GM18907 (cell line): ENCODE data around the gene YPEL1.
"Not testable (repeated sequence)": the region's sequence is repeated elsewhere in the genome, so short reads cannot be mapped to it uniquely, and the experiment has no call there.

Experiments
- ATAC-seq: cut with Tn5 transposase; IDR thresholded peaks from one replicate; pipeline ENCODE4 v1.9.1; 2021; ENCODE audit warnings: mild to moderate bottlenecking, moderate library complexity; ENCODE audit not compliant: unreplicated experiment

Gene YPEL1

DNA sequence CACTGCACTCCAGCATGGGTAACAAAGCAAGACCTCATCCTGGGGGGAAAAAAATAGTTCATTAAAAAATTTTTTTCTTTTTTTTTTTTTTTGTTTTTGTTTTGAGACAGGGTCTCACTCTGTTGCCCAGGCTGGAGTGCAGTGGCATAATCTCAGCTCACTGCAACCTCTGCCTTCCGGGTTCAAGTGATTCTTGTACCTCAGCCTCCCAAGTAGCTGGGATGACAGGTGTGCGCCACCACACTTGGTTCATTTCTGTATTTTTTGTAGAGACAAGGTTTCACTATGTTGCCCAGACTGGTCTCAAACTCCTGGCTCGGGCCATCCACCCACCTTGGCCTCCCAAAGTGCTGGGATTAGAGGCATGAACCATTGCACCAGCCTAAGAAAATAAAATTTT, 11.1 kb downstream of the YPEL1 start:
- not testable (repeated sequence) for ATAC-seq

DNA sequence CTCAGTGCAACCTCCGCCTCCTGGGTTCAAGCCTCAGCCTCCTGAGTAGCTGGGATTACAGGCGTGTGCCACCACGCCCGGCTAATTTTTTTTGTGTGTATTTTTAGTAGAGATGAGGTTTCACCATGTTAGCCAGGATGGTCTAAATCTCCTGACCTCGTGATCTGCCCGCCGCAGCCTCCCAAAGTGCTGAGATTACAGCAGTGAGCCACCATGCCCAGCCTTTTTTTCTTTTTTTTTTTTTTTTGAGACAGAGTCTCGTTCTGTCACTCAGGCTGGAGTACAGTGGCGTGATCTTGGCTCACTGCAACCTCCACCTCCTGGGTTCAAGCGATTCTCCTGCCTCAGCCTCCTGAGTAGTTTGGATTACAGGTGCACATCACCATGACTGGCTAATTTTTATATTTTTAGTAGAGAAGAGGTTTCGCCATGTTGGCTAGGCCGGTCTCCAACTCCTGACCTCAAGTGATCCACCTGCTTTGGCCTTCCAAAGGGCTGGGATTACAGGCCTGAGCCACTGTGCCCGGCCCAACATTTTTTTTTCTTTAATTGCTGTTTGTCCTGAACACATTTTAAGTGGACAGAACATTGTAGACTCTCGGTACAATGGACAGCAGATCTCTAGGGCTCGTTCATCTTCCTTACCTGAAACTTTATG, 14.3 kb downstream of the YPEL1 start:
- ATAC-seq, result not testable (repeated sequence)

DNA sequence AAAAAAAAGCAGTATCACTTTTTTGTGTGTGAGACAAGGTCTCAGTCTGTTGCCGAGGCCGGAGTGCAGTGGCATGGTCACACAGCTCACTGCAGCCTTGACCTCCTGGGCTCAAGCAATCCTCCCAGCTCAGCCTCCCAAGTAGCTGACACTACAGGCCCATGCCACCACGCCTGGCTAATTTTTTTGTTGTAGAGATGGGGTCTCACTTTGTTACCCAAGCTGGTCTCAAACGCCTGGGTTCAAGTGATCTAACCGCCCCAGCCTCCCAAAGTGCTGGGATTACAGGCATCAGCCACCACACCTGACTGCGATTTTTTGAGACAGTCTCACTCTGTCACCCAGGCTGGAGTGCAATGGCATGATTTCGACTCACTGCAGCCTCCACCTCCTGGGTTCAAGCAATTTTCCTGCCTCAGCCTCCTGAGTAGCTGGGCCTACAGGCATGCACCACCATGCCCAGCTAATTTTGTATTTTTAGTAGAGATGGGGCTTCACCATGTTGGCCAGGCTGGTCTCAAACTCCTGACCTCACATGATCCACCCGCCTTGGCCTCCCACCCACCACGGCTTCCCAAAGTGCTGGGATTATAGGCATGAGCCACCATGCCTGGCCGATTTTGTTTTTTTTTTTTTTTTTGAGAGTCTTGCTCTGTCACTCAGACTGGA, 15.3 kb downstream of the YPEL1 start:
- not testable (repeated sequence) for ATAC-seq

DNA sequence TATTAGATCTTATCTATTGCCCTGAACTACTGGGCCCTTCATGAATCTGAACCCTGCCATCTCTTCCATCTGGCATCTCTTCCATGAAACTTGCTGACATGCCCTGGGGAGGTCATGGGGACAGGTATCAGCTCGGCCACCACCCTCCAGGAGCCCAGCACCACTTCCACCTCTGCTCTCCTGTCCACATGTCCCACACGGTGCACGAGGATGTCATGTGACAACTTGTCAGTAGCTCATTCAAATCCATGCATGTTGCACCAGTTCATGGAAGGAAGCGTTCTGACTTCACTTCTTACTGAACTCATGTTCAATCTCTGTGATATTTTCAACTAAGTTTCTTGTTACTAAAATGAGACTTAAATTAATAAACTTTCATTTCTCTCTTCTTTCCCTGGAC, 16.6 kb downstream of the YPEL1 start:
- ATAC-seq, result no peak

DNA sequence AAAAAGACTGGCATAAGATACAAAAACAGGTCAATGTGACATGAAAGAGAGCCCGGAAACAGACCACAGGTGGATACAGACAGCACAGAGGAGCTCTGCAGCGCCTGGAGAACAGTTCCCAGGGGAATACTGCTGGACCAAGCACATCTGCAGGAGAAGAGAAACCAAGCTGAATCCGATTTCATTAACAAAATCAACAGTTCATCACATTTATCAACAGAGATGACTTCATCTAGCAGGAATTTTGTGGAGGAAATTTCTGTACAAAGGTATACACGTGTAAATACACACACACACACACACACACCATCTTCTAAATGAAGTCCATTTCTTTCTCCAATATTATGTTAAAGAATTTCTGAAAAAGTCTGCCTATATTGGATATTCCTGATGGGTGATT, 17.1 kb downstream of the YPEL1 start:
- ATAC-seq, result no peak

DNA sequence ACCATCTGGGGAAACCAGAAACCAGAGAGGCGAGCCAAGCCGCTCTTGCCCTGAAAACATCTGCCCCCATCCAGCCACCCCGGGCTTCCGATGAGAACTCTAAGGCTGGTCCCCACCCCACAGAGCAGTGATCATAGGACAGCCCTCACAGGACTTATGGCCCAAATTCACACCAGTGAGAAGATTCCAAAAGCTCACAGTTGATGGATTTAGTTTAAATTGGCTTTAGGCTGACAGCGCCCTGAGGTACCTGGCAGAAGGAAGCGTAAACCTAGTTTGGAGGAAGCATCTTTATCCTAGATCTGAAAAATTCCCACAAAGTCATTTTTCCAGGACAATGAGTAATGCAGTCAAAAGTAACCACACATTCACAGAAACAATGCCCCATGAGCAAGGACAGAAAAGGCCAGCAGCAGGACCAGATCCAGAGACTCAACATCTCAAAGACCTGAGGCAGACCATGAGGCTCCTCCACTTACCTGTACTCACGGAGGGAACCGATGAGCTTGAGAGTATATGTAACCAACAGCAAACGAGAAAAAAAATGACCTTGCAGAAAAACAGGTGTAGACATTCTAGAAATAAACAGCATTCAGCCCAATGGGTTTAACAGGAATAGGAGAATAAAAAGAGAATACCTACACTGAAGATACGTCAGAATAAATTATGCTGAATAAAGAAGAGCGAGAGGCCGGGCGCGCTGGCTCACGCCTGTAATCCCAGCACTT, 19.0 kb downstream of the YPEL1 start:
- ATAC-seq, result not testable (repeated sequence)

DNA sequence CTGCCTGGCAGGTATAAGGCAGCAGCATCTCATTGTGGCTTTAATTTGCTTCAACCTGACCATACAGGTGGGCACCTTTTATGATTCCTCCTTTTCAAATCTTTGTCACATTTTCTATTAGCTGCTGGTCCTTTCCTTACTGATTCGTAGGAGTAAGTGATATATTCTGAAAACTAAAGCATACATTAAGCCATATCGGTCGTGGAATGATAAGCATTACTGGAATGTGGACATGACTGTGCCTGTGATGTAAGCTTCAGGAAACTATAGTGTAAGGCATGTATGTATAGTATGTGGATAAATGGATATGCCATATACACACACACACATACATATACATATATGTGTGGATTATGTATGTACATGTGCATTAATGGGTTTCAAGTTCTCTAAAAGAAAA, 20.8 kb downstream of the YPEL1 start:
- no peak for ATAC-seq

DNA sequence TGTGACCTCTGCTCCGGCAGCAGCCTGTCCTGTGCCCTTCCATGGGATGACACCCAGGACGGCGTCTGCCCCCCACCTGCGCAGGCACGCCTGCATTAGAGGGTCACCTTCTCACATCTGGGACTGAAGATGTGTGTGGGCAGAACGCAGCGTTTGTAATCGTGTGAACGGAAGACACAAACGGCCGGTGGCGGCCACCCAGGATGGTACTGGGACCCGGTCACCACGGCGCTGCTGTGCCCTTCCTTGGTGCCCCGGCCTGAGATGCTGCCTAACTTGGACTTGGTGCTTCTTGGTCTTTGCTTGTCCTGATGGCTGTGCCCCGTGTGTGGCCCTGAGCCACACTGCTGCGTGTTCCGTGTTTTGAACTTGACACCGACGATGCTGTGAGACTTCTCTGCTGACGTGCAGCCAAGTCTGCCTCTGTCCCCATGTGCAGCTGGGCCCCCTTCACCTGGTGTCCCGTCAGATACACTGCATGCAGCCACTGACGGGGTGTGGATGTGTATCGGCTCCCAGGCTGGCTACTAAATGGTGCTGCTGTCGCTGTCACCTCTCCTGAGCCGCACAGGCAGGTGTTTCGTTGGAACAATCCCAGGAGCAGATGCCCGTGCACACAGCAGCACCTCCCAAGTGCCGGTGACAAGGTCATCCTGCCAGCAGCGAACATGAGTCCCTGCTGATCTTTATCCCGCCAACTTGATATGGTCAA, 21.4 kb downstream of the YPEL1 start:
- no peak for ATAC-seq

DNA sequence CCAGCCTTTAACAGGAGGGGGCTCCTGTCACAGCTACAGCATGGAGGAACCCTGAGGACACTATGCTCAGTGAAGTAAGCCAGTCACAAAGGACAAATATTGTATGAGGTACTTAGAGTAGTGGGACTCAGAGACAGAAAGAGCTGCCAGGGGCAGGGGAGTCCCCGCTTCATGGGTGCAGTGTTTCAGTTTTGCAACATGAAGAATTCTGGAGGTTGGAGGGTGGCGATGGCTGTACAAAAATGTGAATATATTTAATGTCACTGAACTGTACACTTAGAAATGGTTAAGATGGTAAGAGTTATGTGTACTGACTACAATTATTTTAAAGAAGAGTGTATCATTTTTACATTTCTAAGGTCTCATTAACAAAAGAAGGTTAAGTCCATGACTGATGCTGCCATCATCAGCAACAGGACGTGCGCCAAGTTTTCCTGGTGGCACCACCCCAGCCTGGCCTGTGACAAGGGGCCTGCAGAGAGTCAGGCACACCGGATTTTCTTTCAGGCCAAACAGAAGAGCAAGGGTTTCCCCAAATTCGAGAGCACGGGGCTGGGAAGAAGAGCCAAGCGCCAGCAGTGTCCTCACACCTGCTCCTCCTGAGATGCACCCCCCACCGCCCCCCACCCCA, 22.1 kb downstream of the YPEL1 start:
- ATAC-seq, result no peak

DNA sequence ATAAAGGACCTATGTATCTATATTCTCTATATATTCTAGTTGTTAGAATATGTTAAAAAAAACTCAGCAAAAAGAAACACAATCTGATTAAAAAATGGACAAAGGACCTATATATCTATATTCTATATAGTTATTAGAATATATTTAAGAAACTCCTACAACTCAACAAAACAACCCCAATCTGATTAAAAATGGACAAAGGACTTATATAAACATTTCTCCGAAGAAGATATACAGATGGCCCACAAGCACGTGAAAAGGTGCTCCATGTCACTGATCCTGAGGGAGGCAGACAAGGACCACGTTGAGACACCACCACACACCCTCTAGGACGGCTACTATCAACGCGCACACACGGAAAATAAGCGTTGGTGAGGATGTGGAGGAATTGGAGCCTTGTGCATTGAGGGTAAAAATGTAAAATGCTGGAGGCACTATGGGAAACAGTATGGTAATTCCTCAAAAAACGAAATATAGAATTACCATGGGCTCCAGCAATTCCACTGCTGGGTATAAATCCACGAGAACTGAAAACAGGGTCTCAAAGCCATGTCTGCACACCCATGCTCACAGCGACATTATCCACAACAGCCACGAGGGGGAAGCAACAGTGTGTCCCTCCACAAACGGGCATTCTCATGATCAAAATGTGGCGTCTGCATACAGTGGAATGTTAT, 22.7 kb downstream of the YPEL1 start:
- no peak for ATAC-seq

DNA sequence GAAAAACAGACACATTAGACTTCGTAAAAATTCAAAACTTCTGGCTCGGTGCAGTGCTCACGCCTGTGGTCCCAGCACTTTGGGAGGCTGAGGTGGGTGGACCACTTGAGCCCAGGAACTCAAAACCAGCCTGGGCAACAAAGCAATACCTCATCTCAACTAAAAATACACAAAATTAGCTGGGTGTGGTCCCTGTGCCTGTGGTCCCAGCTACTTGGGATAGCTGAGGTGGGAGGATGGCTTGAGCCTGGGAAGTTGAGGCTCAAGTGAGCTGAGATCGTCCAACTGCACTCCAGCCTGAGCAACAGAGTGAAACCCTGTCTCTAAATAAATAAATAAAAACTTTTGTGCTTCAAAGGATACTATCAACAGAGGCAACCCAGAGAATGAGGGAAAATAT, 23.7 kb downstream of the YPEL1 start:
- ATAC-seq, result no peak

DNA sequence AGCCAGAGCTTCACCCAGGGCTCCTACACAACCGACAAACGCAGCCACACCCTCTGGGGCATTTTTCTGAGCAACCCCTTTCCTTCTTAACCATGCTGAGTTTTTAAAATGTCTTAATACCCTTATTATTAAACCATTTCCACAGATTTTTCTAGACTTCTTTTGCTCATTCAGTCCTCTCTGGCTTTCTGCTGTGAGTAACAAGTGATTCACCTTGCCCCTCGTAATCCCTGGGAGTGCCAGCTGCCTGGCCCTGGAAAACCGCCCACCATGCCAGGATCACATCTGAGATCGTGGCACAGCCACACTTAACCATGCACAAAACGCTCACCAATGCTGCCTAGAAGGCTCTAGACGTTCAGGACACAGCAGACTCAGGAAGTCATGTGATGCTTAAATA, 25.4 kb downstream of the YPEL1 start:
- no peak for ATAC-seq

DNA sequence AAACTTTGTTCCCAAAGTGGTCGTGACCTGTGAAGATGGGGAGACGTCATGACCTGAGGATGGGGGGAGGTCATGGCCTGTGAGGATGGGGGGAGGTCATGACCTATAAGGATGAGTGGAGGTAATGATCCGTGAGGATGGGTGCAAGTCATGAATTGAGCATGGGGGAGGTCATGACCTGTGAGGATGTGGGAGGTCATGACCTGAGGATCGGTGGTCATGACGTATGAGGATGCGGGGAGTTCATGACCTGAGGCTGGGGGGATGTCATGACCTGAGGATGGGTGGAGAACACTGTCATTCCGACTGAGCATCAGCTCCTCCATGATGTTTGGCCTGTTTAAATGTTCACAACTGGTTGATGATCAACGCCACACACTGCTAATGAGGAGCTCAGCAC, 25.9 kb downstream of the YPEL1 start:
- ATAC-seq, result no peak

DNA sequence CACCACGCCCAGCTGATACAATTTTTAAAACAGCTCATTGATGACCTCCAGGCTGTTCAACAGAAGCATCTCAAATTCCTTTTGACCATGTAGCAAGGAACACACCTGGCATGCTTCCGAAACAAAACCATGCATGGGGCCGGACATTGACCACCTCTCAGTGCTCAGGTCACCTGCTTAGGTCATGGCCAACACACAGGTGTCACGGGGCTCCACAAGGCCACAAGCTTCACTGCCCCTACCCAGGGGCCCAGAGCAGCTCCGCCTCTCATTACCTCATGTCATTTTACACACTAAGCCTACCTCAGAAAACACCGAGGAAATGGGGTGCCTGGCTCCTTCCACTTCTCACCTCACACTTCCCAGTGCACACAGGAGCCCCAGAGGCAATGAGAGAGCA, 26.6 kb downstream of the YPEL1 start:
- ATAC-seq, result no peak

DNA sequence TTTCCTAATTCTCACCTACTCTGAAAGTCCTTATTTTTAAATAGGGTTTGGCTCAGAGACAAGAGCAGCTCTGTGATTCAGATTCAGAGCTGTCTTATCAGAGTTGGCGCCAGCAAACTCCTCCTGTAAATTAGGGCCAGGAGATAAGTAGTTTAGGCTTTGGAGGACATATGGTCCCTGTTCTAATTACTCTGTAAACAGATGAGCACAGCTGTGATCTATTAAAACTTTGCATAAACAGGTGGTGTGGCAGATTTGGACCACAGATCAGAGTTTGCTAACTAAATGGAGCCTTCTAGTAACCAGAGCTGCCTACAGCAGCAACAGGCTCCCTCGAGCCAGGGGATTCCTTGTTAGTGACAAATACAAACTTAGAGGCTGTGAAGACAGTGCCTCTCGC, 27.9 kb downstream of the YPEL1 start:
- ATAC-seq, result no peak

DNA sequence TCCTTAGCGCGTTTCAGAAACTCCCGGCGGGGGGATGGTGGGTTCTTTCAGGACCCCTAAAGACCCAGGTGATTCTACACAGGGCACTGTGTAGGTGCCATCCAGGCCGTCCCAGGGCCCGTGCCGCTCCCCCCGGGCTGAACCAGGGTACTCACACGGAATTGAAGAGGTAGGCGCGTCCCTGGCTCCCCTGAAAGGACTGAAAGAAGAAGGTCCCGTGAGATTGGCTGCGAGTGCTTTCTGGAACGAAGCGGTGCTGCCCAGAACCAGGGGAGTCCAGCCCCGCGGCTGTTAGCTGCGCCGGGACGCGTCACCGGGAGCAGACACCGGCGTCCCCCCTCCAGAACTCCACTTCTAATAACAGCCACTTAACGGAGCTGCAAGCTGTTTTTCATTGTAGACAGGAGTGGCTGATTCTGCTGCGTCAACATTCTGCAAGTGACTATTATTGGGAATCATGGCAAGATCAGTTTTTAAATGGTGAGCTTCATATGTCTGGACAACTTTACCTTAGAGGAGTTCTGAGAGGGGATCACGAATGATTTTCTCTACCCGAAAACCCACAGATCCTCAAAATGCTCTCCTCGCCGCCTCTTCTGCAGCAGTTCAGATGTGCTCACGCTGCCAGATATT, 31.8 kb downstream of the YPEL1 start:
- no peak for ATAC-seq

DNA sequence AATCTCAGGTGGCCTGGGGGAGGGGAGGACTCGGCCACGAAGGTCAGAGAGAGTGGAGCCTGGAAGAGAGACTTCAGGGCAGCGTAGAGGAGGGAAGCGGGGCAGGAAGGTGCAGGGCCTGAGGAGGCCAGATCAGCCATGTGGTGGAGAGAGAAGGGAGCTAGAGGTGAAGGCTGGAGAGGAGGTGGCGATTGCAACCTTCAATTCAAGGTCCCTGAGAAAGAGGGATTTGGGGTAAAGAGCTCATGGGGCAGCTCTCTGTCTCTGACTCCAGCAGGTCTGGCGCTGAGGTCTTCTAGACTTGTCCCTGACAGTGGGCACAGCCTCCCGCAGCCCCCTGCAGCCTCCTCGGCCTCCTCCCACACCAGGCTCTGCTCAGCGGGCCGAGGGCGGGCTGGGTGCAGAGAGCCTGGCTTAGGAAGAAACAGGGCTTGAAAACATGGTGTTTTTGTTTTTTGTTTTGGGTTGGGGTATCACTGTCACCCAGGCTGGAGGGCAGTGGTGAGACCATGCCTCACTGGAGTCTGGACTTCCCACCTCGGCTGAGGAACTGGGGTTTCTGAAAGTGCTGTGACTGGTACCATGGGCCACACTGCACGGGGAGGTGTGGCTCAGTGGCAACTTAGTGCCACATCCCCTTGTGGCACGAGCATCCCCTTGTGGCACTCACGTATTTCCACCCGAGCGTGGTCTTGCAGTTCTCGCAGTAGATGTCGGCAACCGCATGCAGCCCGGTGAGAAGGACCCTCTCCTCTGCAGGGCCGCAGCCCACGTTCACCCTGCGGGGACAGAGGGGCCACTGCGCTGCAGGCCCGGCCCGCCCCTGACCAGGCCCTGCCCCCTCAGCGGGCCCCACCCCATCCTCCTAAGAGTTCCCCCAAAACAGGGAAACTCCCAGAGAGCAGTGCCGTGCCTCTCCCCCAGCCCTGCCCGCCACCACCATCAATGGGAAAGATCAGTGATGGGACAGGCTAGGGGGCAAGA, 32.6 kb downstream of the YPEL1 start:
- ATAC-seq, result no peak

DNA sequence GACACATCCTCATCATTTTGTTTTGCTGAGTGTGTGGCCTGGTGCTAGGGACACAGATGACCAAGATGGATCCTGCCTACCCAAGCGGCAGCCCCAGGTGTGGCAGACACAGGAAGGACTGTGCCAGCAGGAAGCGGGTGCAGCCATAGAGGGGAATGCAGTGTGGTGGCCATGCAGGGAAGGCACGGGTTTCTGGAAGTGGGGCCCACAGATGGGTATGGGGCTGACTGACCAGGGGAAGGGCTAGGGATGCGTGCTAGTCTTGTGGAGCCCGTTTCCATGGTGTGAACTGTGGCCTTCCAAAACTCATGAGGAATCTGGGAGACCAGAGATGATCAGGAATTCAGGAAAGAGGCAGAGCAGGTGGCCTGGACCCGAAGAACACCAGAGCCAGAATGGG, 33.5 kb downstream of the YPEL1 start:
- no peak for ATAC-seq

DNA sequence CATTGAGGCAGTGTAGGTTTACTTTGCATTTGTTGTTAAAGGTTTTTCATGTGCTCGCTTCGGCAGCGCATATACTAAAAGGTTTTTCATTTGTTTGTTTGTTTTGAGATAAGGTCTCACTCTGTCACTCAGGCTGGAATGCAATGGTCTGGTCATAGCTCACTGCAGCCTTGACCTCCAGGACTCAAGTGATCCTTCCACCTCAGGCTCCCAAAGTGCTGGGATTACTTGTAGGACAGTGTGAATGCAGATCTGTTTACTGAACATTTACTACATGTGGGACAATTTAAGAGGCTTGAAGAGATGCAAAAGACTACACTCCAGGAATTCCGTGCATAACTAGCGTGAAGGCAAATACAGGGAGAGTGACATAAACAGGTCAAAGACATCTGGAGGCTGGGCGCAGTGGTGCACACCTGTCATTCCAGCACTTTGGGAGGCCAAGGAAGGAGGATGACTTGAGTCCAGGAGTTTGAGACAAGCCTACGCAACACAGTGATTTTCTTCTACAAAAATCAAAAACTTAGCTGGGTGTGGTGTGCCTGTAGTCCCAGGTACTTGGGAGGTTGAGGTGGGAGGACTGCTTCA, 34.1 kb downstream of the YPEL1 start:
- no peak for ATAC-seq
